Body of pancreas (tissue), 4 donors: ENCODE results near the gene PTBP1.

ENCODE experiments used
- POLR2A ChIP-seq, 3 donors: fragments of 450-650 bp; IDR thresholded peaks; one replicate each; pipeline ENCODE4 v1.6.1; 2016; ENCODE audit warnings: antibody characterized with exemption in 3 of 3, mild to moderate bottlenecking in 2 of 3
- TF ChIP-seq, protein P1 (sequence below), 7 experiments: fragments of 450-650 bp in 4 of 7; fragments of 200-600 bp in 3 of 7; sonication (generic) in 3 of 7; IDR thresholded peaks; one replicate each; pipeline ENCODE4 v1.5.1; 2016 to 2019; ENCODE audit warnings: antibody characterized with exemption in 7 of 7

DNA sequence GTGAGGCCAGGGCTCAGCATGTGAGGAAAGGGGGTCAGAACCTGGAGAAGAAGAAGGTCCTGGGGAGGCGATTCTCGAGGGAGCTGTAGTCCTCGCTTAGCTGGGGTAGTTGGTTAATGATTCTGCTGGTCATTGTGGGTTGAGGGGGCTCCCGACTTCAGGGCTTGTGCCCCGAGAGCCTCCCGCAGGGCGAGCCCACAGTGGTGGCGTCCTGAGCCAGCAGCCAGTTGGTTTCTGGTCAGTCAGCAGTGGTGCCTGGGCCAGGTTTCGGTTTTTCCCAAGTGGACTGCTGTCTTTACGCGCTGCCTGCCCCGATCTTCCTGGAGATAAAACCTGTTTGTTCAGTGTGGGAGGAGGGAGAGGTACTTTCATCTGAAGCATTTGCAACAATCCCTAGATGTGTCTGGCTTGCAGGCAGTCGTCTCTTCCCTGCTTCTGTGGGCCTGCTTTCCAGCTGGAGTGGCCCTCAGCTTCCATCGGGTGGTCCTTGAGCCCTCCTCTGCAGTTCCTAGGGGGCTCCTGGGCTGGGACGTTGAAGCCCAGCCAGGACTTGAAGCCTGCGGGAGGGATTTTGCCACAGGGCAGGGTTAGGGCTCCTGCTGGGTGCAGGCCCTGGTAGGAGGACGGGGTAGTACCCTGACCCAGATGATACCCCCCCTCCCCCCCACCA is 3.2 kb downstream of the PTBP1 start:
- TF ChIP-seq, protein P1, sequence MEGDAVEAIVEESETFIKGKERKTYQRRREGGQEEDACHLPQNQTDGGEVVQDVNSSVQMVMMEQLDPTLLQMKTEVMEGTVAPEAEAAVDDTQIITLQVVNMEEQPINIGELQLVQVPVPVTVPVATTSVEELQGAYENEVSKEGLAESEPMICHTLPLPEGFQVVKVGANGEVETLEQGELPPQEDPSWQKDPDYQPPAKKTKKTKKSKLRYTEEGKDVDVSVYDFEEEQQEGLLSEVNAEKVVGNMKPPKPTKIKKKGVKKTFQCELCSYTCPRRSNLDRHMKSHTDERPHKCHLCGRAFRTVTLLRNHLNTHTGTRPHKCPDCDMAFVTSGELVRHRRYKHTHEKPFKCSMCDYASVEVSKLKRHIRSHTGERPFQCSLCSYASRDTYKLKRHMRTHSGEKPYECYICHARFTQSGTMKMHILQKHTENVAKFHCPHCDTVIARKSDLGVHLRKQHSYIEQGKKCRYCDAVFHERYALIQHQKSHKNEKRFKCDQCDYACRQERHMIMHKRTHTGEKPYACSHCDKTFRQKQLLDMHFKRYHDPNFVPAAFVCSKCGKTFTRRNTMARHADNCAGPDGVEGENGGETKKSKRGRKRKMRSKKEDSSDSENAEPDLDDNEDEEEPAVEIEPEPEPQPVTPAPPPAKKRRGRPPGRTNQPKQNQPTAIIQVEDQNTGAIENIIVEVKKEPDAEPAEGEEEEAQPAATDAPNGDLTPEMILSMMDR (IDR thresholded peaks at IDR 0.05): no peak
- peak; percentile 15 to 82 (median 82) for TF ChIP-seq POLR2A (IDR thresholded peaks at IDR 0.05)
